Measurements from ENCODE around the gene SMIM35.

The SMIM35 gene

DNA sequence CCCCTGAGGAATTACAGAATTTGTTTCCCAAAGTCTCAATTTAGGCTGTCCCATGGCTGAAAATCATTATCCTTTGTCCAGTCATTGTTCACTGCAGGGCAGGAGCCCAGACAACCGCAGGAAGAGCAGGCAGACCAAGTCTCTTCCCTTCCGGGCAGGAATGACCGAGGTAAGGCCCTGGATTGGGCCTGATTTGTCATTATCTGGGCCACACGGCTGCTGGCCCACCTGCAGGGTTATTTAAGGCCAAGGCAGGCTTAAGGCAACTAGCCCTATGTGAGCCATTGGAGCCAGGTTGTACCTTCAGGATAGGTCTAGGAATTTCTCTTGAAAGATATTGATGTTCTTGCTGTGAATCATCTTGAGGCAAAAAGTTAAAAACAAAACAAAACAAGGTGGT, 110.3 kb downstream of the SMIM35 start:
- Histone ChIP-seq H3K27me3 (replicated peaks; ENCODE audit: control insufficient read depth, insufficient read depth, low read length) (no peaks in the 10 kb centered on the region), H3K4me3 (replicated peaks; ENCODE audit: low read depth, low read length) (no peak overlapping the region), H3K36me3 (ENCODE audit: control insufficient read depth, insufficient read depth, low read length) (no peaks in the 10 kb centered on the region)
- no peak for DNase-seq (ENCODE audit: extremely low read depth, insufficient read length)
- TF ChIP-seq, protein P1, sequence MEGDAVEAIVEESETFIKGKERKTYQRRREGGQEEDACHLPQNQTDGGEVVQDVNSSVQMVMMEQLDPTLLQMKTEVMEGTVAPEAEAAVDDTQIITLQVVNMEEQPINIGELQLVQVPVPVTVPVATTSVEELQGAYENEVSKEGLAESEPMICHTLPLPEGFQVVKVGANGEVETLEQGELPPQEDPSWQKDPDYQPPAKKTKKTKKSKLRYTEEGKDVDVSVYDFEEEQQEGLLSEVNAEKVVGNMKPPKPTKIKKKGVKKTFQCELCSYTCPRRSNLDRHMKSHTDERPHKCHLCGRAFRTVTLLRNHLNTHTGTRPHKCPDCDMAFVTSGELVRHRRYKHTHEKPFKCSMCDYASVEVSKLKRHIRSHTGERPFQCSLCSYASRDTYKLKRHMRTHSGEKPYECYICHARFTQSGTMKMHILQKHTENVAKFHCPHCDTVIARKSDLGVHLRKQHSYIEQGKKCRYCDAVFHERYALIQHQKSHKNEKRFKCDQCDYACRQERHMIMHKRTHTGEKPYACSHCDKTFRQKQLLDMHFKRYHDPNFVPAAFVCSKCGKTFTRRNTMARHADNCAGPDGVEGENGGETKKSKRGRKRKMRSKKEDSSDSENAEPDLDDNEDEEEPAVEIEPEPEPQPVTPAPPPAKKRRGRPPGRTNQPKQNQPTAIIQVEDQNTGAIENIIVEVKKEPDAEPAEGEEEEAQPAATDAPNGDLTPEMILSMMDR (IDR thresholded peaks at IDR 0.05; ENCODE audit: insufficient read depth, low read length, poor library complexity, severe bottlenecking) = no peak

DNA sequence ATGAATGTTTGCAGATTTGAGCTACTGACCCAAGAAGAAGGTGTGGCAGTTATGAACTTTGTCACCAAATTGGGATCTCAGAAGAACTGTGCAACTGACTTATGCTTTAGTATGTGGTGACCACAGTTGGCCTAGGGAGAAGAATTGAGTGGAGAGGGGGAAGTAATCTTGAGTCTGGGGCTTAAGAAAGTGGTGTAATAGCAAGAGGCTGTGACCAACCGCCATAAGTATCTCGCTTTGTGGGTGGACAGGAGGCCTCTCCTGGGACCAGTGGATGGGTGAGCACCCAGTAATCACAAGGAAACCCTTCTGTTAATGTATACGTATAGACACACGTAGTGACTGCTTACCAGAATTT, 113.3 kb downstream of the SMIM35 start:
- no peak overlapping the region for H3K4me3 ChIP-seq (replicated peaks; ENCODE audit: low read depth, low read length)
- TF ChIP-seq, protein P1 (IDR thresholded peaks at IDR 0.05; ENCODE audit: insufficient read depth, low read length, poor library complexity, severe bottlenecking) = no peak

DNA sequence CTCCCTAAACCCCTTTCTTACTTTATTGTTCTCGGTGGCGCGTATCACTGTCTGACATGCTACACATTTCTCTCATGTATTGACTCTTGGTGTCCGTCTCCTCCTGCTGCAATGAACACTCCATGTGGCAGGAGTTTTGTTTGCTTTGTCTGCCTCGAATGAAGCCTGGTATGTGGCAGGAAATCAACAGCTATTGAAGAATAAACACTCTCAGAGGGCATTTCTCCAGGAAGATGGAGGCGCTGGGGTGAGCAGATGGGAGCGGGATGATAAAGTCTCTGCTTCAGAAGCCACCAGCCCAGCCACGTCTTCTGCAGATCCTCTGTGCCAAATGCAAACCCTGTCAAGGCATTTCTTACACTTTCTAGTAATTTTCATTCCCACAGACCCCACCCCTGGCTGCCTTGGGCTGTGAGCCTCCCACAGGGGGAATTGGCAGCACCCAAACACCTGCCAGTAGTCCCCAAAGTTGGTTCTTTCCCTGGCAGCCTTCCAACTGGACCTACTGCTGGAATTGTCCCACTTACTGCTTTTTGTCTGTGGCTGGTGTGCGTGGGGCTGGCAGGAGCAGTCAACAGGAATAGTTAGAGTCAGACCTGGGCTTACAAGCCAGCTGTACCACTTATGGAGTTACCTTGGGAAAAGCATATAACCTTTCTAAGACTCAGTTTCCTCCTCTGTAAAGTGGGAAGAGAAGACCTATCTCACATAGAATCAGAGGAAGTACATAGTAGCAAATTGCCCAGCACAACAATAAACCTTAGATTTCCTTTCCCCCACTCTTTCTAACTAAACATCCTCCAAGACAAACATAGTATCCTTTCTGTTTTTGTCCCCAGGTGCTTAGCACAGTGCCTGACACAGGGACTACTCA, 113.9 kb downstream of the SMIM35 start:
- no peak for DNase-seq (ENCODE audit: extremely low read depth, insufficient read length)
- no peak overlapping the region for H3K4me3 ChIP-seq (replicated peaks; ENCODE audit: low read depth, low read length)
- no peaks in the 10 kb centered on the region for H3K36me3 ChIP-seq (ENCODE audit: control insufficient read depth, insufficient read depth, low read length)
- no peaks in the 10 kb centered on the region for H3K27me3 ChIP-seq (replicated peaks; ENCODE audit: control insufficient read depth, insufficient read depth, low read length)
- TF ChIP-seq, protein P1 (IDR thresholded peaks at IDR 0.05; ENCODE audit: insufficient read depth, low read length, poor library complexity, severe bottlenecking) = no peak

More for the DNA sequence above, 113.3 kb downstream of the SMIM35 start:
- Histone ChIP-seq H3K36me3 (ENCODE audit: control insufficient read depth, insufficient read depth, low read length) (no peaks in the 10 kb centered on the region), H3K27me3 (replicated peaks; ENCODE audit: control insufficient read depth, insufficient read depth, low read length) (no peaks in the 10 kb centered on the region)
- no peak for DNase-seq (ENCODE audit: extremely low read depth, insufficient read length)

DNA sequence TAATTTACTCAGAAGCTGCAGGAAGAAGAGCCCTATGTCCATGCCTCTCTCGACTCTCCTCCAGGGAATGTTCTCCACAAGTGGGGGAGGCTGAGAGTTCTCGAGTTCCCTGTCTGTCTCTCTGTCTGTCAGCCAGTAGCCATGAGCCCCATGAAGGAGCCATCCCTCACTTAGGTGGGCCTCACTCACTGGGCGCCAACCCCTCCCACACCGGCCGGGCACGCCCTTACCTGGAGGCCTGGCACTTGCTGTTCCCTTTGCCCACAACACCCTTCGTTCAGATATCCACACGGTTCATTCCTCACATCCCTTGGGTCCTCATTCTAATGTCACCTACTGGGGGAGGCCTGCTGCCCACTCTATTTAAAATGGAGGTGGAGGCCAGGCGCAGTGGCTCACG, 114.7 kb downstream of the SMIM35 start:
- H3K4me3 ChIP-seq (replicated peaks; ENCODE audit: low read depth, low read length) = no peak overlapping the region
- TF ChIP-seq, protein P1 (IDR thresholded peaks at IDR 0.05; ENCODE audit: insufficient read depth, low read length, poor library complexity, severe bottlenecking) = no peak
- no peak for DNase-seq (ENCODE audit: extremely low read depth, insufficient read length)

DNA sequence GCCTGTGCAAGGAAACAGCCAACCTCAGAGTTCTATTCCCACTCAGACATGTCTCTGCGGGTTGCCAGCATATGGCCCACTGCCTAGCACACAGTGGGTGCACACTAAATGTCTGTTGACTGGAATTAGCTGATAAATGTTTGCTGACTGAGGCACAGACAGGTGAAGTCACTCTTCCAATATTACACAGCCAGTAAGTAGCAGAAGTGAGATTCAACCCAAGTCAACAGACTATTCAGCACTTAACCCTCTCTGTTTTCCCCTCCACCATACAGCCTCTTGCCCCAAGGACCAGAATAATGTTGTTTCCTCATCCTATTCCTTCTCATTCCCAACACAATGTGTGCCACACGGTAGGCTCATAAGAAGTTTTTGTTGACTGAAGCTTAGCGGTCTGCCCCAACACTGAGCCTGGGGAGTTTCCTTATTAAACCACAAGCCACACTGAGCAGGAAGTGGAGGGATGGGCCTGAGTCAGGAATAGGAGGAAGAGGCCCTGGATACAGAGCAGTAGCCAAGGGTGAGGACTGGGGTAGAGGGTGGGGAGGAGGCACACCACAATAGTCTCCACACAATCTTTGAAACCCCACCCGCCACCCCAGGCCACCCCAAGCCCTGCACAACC, 116.3 kb downstream of the SMIM35 start:
- TF ChIP-seq, protein P1 (IDR thresholded peaks at IDR 0.05; ENCODE audit: insufficient read depth, low read length, poor library complexity, severe bottlenecking) = no peak
- DNase-seq (ENCODE audit: extremely low read depth, insufficient read length) = no peak
- H3K36me3 ChIP-seq (ENCODE audit: control insufficient read depth, insufficient read depth, low read length) = no peaks in the 10 kb centered on the region
- no peak overlapping the region for H3K4me3 ChIP-seq (replicated peaks; ENCODE audit: low read depth, low read length)
- no peaks in the 10 kb centered on the region for H3K27me3 ChIP-seq (replicated peaks; ENCODE audit: control insufficient read depth, insufficient read depth, low read length)

More for the DNA sequence above, 114.7 kb downstream of the SMIM35 start:
- Histone ChIP-seq H3K36me3 (ENCODE audit: control insufficient read depth, insufficient read depth, low read length) (no peaks in the 10 kb centered on the region), H3K27me3 (replicated peaks; ENCODE audit: control insufficient read depth, insufficient read depth, low read length) (no peaks in the 10 kb centered on the region)

Data from GM06990 (cell line).